Activated CD4-positive, alpha-beta T cell treated with anti-CD3 and anti-CD28 coated beads, Interleukin-2, amount 50 U/mL, for 24 hours (primary cell): ENCODE data around the gene NBPF4.
"Not testable (repeated sequence)": the region's sequence is repeated elsewhere in the genome, so short reads cannot be mapped to it uniquely, and the experiment has no call there.

Experiments
- DNase-seq, 2 donors: peaks; one replicate each; pipeline ENCODE4 v3.0.0-alpha.2; 2020; ENCODE audit warnings: low read depth in 1 of 2, low spot score in 1 of 2

NBPF4 gene

GRCh38 chr1:108211014-108211413, 32.9 kb downstream of the NBPF4 start:
- DNase-seq: no peak

- no peak for DNase-seq
Observed at GRCh38 chr1:108209456-108210108, 34.3 kb downstream of the NBPF4 start.

GRCh38 chr1:108208724-108209446, 35.0 kb downstream of the NBPF4 start:
- DNase-seq: no peak

- DNase-seq: not testable (repeated sequence)
Observed at GRCh38 chr1:108203582-108203981, 40.3 kb downstream of the NBPF4 start.

GRCh38 chr1:108201687-108202086, 42.2 kb downstream of the NBPF4 start:
- no peak for DNase-seq

GRCh38 chr1:108200687-108201051, 43.2 kb downstream of the NBPF4 start:
- DNase-seq: peak in 1 of 2 donors; percentile 41

- peak; percentile 44 to 60 for DNase-seq
Observed at GRCh38 chr1:108199781-108200686, 43.8 kb downstream of the NBPF4 start, which contains the start of gene SLC25A24. SLC25A24 (minus strand) TSS chr1:108200343; CDS start chr1:108200138, 205 bp downstream.

GRCh38 chr1:108199201-108199691, 44.6 kb downstream of the NBPF4 start:
- no peak for DNase-seq

GRCh38 chr1:108194051-108194450, 49.8 kb downstream of the NBPF4 start:
- DNase-seq: no peak

- DNase-seq: no peak
Observed at GRCh38 chr1:108193333-108193732, 50.5 kb downstream of the NBPF4 start.

- DNase-seq: no peak
Observed at GRCh38 chr1:108192581-108192980, 51.3 kb downstream of the NBPF4 start.

GRCh38 chr1:108190686-108191416, 53.0 kb downstream of the NBPF4 start:
- DNase-seq: no peak

GRCh38 chr1:108190001-108190634, 53.8 kb downstream of the NBPF4 start:
- DNase-seq: no peak

- DNase-seq: no peak
Observed at GRCh38 chr1:108188801-108189200, 55.1 kb downstream of the NBPF4 start.

GRCh38 chr1:108182959-108183700, 60.7 kb downstream of the NBPF4 start:
- DNase-seq: no peak

- DNase-seq: no peak
Observed at GRCh38 chr1:108179018-108179417, 64.9 kb downstream of the NBPF4 start.
